Glutamatergic neuron (in vitro differentiated cells): ENCODE measurements around the gene IFT74. TPM values are rescaled to one million over a fixed set of nuclear protein-coding genes. Genes with fewer than 3 reads are reported as not detected.

Source experiments
- DNase-seq: peaks from one replicate; pipeline ENCODE4 v3.0.0; 2022
- H3K27ac Mint-ChIP-seq: one replicate; pipeline ENCODE4 v1.8.0; 2020; ENCODE audit warnings: mild to moderate bottlenecking, mixed read lengths, inconsistent platforms; ENCODE audit not compliant: unreplicated experiment
- H3K27me3 Mint-ChIP-seq: one replicate; pipeline ENCODE4 v1.8.0; 2020; ENCODE audit warnings: mild to moderate bottlenecking, moderate library complexity, mixed read lengths, inconsistent platforms; ENCODE audit not compliant: unreplicated experiment
- H3K36me3 Mint-ChIP-seq: one replicate; pipeline ENCODE4 v1.8.0; 2020; ENCODE audit warnings: mild to moderate bottlenecking, mixed read lengths, inconsistent platforms; ENCODE audit not compliant: unreplicated experiment
- H3K4me1 Mint-ChIP-seq: one replicate; pipeline ENCODE4 v1.8.0; 2020; ENCODE audit warnings: mild to moderate bottlenecking, low read depth, mixed read lengths, inconsistent platforms; ENCODE audit not compliant: unreplicated experiment
- H3K4me3 Mint-ChIP-seq: one replicate; pipeline ENCODE4 v1.8.0; 2020; ENCODE audit warnings: mild to moderate bottlenecking, mixed read lengths, inconsistent platforms; ENCODE audit not compliant: unreplicated experiment
- H3K9me3 Mint-ChIP-seq: one replicate; pipeline ENCODE4 v1.8.0; 2020; ENCODE audit warnings: mild to moderate bottlenecking, moderate library complexity, mixed read lengths, inconsistent platforms; ENCODE audit not compliant: unreplicated experiment
- CTCF ChIP-seq: fragments of 200-600 bp; sonication (generic); IDR thresholded peaks from one replicate; pipeline ENCODE4 v1.5.0; 2021; ENCODE audit not compliant: partially characterized antibody, unreplicated experiment
- total RNA-seq: library from RNA; stranded (reverse); fragmentation: NEBNext Ultra II Directional; extraction: Animal tissue kit (Norgen Biotek cat#: 25700); gene quantifications from one replicate; pipeline ENCODE4 v1.2.1, GENCODE V29; 2021; ENCODE audit not compliant: unreplicated experiment

The IFT74 gene
- total RNA-seq, 1 donor from 2014 or later = 6.0 TPM

GRCh38 chr9:27085456-27085855 lies 129.2 kb downstream of the IFT74 start:
- Mint-ChIP-seq H3K9me3 (no peaks in the 10 kb centered on the region), H3K27me3 (no peaks in the 10 kb centered on the region), H3K4me1 (no peaks in the 10 kb centered on the region), H3K4me3 (no peak overlapping the region), H3K36me3 (no peaks in the 10 kb centered on the region), H3K27ac (no peak overlapping the region)
- DNase-seq = no peak
- no peak for TF ChIP-seq CTCF

GRCh38 chr9:27086818-27087680 lies 130.8 kb downstream of the IFT74 start:
- no peak for TF ChIP-seq CTCF
- H3K27ac Mint-ChIP-seq = no peak overlapping the region
- no peaks in the 10 kb centered on the region for H3K36me3 Mint-ChIP-seq
- DNase-seq = no peak
- no peaks in the 10 kb centered on the region for H3K27me3 Mint-ChIP-seq
- H3K4me3 Mint-ChIP-seq = no peak overlapping the region
- no peaks in the 10 kb centered on the region for H3K4me1 Mint-ChIP-seq
- no peaks in the 10 kb centered on the region for H3K9me3 Mint-ChIP-seq

- H3K4me1 Mint-ChIP-seq = no peaks in the 10 kb centered on the region
- H3K4me3 Mint-ChIP-seq = no peak overlapping the region
- H3K9me3 Mint-ChIP-seq = no peaks in the 10 kb centered on the region
- no peak for TF ChIP-seq CTCF
- H3K27ac Mint-ChIP-seq = no peak overlapping the region
- no peak for DNase-seq
- H3K36me3 Mint-ChIP-seq = no peaks in the 10 kb centered on the region
- H3K27me3 Mint-ChIP-seq = no peaks in the 10 kb centered on the region
Measured at GRCh38 chr9:27088981-27089380, 132.8 kb downstream of the IFT74 start.

- H3K9me3 Mint-ChIP-seq = peaks cover 2% of the 10 kb centered on the region
- H3K27me3 Mint-ChIP-seq = no peaks in the 10 kb centered on the region
- H3K36me3 Mint-ChIP-seq = no peaks in the 10 kb centered on the region
- no peak overlapping the region for H3K4me3 Mint-ChIP-seq
- no peaks in the 10 kb centered on the region for H3K4me1 Mint-ChIP-seq
- TF ChIP-seq CTCF = no peak
- DNase-seq = no peak
- no peak overlapping the region for H3K27ac Mint-ChIP-seq
Measured at GRCh38 chr9:27089706-27090105, 133.5 kb downstream of the IFT74 start.

DNA sequence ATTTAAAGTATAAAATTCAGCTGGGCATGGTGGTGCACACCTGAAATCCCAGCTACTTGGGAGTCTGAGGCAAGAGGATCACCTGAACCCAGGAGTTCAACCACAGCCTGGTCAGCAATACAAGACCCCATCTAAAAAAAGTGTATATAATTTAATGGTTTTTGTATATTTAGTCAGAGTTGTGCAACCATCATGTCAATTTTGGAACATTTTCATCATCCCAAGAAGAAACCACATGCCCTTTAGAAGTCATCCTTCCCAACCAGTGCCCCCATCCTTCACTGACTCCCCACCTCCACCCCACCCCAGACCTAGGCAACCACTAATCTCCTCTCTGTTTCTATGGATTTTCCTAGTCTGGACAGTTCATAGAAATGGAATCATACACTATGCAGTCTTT lies 134.0 kb downstream of the IFT74 start:
- no peak overlapping the region for H3K27ac Mint-ChIP-seq
- H3K9me3 Mint-ChIP-seq = peaks cover 2% of the 10 kb centered on the region
- H3K27me3 Mint-ChIP-seq = no peaks in the 10 kb centered on the region
- H3K4me1 Mint-ChIP-seq = no peaks in the 10 kb centered on the region
- no peaks in the 10 kb centered on the region for H3K36me3 Mint-ChIP-seq
- no peak overlapping the region for H3K4me3 Mint-ChIP-seq
- TF ChIP-seq CTCF = no peak
- DNase-seq = no peak
